KBM-7 (cell line): ENCODE measurements around the gene MPO.

Experiments used
- DNase-seq: peaks from one replicate; pipeline ENCODE4 v3.0.0-alpha.2; 2015
- in situ Hi-C: fragments of 300-500 bp; cut with MboI; formaldehyde crosslinking; loops from 2 replicates; pipeline ENCODE4 v1.14.3; 2020; ENCODE audit warnings: low sequenced_read_pairs, low pct_unique_long_range_greater_than_20kb, mixed read lengths

The MPO gene

DNA sequence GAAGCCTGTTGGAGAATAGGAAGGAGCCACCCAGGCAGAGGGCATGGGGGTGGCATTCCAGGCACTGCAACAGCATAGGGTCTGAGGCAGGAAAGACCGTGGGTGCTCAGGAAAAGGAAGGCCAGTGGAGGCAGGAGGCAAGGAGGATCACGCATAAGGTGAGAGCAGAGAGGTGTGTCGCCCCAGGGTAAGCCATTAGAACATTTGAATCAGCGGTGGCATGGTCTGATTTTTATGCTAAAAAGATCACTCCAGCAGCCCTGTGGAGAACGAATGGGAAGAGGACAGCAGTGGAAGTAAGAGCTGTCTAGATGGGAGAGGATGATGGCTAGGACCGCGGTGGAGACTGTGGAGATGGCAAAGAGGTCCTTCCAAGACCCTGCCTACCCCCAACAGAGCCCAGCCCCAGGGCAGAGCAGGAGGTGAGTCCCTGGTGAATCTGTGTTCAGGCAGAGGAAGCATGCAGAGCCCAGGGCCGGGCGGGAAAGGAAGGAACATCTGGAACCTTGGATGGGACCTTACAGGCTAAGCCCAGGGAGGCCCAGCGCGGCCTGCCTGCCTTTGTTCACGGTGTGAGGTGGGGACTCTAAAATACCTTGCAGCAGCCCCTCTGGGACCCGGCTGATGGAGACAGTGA, 34.5 kb downstream of the MPO start:
- in situ Hi-C loops = no loop called here
- DNase-seq = no peak

DNA sequence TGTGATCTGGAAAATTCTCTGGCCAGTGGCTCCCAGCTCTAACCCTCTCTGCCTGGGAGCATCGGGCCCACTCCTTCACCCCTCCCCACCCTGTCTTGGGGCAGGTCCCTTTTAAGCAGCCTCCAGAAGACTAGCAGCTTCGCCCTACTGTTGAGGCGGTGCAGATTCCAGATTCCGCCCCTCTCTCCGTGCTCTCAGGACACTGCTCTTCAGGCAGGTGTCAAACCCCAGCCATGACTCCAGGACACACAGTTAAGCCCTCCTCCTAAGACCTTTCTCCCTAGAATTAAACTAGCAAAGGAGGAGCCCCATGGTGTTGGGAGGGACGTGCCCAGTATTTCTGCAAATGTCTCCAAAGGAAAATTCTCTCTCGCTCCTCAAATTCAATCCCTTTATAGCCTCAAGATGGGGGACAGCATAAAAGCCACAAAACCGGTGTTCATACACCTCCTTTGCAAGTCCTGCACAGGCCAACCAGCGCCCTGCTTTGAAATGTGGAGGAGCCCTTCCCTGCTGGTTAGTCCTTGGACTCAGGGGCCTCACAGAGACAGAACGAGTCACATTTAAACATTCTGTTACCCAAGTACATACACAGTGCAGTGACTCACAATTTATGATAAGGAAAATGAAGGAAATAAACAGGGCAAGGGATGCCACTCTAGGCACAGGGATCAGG, 35.2 kb downstream of the MPO start:
- in situ Hi-C loops = no loop called here
- no peak for DNase-seq

DNA sequence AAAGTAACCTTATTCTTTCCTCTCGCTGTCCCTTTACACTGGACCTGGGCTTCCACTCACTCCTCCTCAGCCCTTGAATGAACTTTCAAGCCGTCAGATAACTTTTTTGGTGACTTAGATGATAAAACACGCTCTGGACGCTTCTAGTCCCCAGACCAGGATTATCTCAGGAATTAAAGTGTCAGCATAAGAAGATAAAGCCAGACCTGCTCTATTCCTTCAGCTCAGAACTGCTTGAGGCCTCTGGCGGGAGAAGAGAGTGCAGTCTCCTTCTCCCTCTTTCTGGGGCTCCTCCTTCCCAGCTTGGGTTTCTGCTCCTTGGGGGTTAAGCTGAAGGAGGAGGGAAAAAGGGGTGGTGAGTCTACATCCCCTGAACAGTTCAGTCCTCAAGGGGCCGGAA, 35.8 kb downstream of the MPO start:
- DNase-seq = no peak
- in situ Hi-C loops = no loop called here

DNA sequence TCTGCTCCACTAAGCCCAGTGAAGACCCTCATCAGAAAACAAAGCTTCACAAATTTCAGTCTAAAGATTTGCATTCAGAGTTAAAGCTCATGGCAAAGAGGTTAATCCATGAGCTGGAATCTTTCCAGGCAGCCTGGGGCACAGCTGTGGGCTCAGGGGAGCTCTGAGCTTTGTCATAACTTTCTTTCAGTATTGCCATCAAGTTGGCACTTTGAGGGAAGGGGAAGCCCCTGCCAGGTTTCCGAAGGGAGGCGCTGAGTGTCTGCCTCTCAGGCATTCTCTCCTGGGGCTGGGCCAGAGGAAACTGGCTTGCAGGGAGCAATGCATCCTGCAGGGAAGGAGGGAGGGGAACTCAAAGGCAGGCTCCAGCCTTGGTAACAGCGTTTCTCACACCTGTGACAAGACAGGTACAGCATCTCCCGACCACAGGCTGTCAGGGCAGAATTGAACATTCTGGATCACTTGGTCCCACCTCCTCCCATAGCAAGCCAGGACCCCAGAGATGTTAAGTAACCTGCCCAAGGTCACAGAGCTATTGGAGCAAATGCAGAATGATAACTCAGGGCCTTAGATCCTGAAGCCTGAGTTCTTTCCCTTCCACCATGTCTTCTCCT, 38.5 kb downstream of the MPO start:
- in situ Hi-C loops = no loop called here
- no peak for DNase-seq

DNA sequence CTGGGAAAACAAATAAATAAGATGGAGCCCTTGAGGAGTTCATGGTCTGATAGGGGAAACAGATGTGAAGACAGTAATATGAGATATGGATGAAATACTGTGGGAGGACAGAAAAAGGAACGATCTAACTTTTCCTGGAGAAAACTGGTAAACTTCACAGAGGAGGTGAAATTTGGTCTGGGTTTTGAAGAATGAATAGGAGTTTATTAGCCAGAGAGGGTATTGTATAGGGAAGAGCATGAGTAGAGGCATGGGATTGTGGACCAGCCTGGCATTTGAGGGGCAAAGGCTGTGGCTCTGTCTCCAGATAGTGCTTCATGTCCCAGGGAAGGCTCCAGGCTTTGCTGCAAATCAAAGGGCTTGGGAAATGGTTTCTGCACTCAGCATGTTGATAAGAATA, 40.7 kb downstream of the MPO start:
- no peak for DNase-seq
- in situ Hi-C loops = no loop called here

DNA sequence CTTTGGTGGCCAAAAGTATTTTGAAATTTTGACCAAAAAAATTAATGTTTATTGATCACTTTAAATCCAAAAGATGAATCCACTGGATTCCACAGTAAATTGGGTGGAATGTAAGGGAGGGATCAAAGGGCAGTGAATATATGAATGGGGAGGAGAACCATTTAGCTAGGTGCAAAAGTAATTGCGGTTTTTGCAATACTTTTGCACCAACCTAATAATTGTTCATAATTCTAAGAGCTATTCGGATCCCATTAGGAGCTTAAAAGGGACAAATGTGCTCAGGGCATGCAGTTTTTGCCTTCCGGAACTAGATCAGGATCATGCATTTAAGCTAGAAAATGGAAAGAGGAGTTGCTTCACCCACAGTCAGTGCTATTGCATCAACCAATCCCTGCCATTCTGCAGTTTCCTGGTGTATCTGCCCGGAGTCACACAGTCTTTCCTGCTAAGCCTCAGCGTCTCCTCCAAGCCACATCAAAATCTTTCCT, 42.5 kb downstream of the MPO start, which contains the start of gene LPO:
Gene LPO (plus strand): TSS at position 438 of the 488 bp plus-strand sequence. CDS start 4,396 bp downstream, outside the sequence.
- no peak for DNase-seq
- in situ Hi-C loops = no loop called here

DNA sequence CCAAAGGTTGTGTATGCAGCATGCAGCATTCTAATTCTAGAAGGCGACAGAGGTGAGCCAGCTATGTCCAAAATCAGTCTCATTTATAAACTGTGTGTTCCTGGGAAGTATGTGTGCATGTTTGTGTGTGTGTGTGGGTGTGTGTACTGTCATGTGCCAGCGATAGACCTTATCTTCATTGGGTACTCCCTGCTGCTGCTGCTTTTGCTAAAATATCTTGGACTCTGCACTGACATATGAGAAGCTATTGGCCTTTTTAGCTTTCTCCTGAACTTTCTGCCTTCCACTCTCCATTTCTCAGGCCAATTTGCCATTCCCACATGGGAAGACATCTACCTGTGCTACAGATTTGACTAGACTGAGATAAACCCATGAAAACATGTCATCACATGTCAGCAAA, 44.3 kb downstream of the MPO start:
- in situ Hi-C loops = no loop called here
- no peak for DNase-seq

DNA sequence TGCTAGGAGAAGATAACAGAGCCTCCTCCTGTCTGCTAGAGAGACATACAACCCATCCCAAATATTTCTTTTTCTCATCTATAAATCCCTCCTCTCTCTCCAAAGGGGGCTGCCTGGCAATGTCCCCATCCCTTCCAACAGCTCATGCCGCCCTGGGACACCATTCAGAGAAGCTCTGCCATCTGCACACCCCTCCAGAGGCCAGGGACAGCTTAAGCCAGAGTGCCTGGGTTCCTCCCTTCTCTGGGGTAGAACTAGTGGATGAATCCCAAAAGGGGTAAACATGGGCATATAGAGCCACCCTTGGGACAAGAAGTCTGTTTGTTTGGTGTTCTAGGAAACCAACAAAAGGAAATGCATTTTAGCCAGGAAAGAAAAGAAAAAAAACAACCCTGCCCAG, 44.9 kb downstream of the MPO start:
- in situ Hi-C loops = no loop called here
- DNase-seq = no peak

DNA sequence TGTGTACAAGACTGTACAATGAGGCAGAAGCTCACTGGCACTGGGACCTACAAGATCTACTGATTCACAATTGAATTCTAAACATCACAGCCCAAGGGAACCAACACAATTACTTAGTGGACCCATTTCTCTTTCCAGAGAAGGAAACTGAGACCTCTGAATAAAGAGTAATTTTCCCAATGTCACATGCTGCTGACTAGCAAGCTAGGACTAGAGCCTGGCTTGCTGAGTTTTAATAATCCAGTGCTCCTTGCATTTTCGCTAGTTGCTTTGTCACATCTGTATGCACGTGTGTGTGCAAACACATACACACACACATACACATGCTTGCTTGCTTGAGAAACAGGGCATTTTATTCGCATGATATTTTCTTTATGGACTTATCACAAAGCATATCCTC, 46.2 kb downstream of the MPO start:
- in situ Hi-C loops = no loop called here
- no peak for DNase-seq

DNA sequence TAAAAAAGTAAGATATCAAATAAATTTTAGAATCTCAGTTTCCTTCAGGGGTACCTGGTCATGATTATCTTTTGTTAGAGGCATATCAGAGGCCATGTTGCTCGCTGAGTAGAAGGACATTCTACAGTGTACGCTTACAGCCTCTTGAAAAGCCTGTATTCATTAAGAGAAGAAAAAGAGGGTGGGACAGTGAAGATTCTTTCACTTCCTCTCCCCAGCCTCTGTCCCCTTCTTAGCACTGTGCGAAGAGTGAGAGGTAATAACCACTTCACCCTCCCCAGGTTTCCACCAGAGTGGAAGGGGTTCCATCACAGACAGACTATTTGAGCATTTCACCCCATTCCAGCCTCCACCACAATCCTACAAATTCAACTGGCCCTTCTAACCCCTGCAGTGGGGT, 47.2 kb downstream of the MPO start:
- in situ Hi-C loops = no loop called here
- peak; percentile 38 for DNase-seq

DNA sequence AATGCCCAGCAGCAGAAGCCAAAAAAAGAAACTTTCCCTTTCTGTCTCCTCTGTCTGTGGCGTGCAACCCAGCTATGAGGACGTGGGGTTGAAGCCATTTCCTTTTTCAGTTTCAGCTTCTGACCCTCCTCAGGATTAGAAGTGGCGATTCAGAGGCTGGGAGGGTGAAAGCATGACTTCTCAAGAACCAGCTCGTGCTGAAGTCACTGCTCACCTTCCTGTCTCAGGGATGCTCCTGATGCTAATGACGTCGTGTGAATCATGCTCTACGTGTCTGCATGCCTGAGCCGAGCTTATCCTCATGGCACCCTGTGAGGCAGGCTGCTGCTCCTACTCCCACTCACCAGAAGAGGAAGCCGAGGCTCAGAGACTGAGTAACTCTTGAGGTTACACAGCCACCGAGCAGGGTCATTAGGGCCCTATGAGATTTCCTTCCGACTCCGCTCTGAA, 48.0 kb downstream of the MPO start:
- in situ Hi-C loops = no loop called here
- peak; percentile 90 for DNase-seq

DNA sequence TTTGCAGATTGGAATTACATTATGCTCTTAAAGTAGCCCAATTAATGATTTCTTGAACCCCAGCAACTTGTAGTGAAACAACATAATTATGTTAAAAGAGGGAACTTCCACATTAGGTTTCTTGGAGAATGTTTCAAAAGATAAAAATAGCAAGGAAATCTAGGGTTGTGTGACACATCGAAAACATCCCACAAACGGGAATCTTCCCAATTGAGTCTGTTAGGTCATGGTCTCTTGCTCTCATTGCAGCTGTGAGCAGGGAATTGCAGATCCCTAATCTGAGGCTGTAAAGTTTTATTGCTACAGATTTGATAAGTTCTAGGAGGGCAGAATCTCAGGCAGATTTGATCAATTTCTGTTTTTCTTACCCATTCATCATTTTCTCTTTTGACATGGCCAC, 49.1 kb downstream of the MPO start:
- no peak for DNase-seq
- in situ Hi-C loops = no loop called here

DNA sequence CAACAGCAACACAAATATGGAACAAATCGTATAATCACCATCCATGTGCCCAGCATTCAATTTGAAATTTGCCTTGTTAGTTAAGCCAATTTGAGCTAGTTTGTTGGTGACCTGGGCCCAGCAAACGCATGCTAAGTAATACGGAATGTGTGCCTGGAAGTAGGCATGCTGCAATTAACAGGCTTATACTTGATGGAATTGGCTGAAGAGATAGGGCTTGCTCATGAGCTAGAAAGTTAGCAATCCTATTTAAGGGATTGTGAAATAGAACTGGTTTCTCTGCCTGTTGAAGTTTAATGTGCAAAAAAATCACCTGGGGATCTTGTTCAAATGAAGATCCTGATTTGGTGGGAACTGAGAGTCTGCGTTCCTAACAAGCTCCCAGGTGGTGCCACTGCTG, 50.9 kb downstream of the MPO start:
- DNase-seq = no peak
- in situ Hi-C loops = no loop called here

DNA sequence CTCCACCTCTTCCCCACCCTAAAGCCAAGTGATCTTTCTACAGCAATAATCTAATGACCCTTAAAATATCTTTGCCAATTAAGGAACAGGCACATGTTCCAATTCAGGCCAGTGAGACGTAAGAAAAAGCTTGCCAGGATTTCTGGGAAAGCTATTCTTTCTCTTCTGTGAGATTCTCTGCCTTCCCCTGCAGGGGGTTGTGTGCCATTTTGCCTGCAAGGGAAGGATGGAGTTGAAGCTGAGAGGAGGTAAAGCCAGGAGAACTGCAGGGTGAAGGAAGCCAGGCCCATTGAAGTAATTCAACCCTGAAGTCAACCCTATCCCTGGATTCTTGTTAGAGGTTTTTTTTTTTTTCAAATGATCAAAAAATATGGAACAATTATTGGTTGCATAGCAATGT, 51.4 kb downstream of the MPO start:
- no peak for DNase-seq
- in situ Hi-C loops = no loop called here

DNA sequence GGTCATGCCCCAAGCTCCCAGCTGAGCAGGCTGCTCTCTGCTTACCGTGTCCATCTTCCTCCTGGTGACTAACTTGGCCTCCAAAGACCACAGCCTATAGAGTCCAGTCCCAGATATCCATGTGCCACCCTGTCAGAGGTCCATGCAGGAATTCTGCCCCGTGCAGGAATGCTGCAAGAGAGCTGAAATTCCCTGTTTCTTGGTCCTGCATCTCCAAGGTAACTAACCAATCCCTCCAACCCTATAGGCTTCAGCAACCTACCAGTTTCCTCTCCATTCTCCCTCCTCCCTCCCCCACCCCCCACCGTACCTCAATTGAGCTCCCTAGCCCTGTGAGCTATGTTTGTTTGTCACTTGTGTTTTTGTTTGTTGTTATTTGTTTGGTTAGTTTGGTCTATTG, 52.1 kb downstream of the MPO start:
- in situ Hi-C loops = no loop called here
- DNase-seq = no peak

DNA sequence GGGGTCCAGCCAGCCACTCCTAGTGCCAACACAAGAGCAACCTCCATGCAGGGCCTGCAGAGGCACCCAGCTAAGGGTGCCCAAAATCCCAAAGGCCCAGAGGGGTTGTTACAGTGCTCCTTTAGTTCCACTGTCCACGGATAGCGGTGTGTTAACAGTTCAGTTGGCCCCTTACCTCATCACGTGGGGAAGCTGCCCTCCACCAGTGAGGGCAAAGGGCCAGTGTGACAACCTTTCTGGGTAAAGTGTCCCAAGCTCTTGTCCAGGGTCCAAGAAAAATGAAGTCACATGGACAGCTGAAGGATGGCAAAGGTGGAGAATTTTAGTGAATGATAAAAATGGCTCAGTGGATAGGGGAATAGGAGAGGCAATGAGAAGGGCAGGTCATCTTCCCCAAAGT, 53.0 kb downstream of the MPO start:
- DNase-seq = no peak
- in situ Hi-C loops = no loop called here

DNA sequence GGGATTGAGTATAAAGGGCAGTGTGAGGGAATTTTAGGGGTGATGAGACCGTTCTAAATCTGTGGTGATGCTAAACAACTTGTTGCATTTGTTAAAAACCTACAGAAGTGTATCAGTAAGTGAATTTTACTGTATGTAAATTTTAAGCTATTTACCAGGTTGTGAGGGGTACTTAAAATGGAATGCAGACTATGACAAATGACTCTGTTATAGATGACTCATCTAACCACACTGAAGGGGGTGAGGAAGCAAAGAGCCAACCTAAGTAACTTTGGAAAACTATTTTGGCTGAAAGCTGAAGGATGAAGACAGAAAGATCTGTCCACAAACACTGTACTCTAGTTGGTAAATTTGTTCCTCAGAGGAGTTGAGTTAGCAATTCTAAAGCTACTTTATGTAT, 56.4 kb downstream of the MPO start:
- peak; percentile 45 for DNase-seq
- in situ Hi-C loops = no loop called here
